Esophagus muscularis mucosa (tissue), 3 donors: Measurements from ENCODE around the gene RAB3C.

Experiments used
- CTCF ChIP-seq, 3 experiments: fragments of 200-600 bp in 2 of 3; fragments of 450-650 bp in 1 of 3; sonication (generic) in 2 of 3; IDR thresholded peaks; one replicate each; pipeline ENCODE4 v1.5.1; 2017 to 2019; ENCODE audit warnings: antibody characterized with exemption in 3 of 3, mild to moderate bottlenecking in 2 of 3, moderate library complexity in 1 of 3
- POLR2A ChIP-seq: fragments of 450-650 bp; IDR thresholded peaks from one replicate; pipeline ENCODE4 v1.6.1; 2017; ENCODE audit warnings: antibody characterized with exemption, moderate library complexity, mild to moderate bottlenecking, low read depth
- POLR2AphosphoS5 ChIP-seq, 2 donors: sonication (generic); formaldehyde crosslinking; IDR thresholded peaks; one replicate each; pipeline ENCODE4 v1.6.1; 2017; ENCODE audit warnings: antibody characterized with exemption in 2 of 2

GRCh38 chr5:58885260-58885659 is 302.4 kb downstream of the RAB3C start:
- no peak for TF ChIP-seq CTCF (IDR thresholded peaks at IDR 0.05)
- no peak for TF ChIP-seq POLR2AphosphoS5 (IDR thresholded peaks at IDR 0.05)
- no peak for TF ChIP-seq POLR2A
